Urothelium cell line (cell line): ENCODE measurements around the gene KCNIP1.

ENCODE experiments used
- DNase-seq: peaks from one replicate; pipeline ENCODE4 v3.0.0; 2011; ENCODE audit warnings: low spot score, mixed read lengths
- FAIRE-seq: peaks from 2 replicates; lab custom pipeline; 2011; peaks lifted over from hg19 to GRCh38; lab: Jason Lieb, UNC

The KCNIP1 gene

GRCh38 chr5:170482511-170482910 lies 21.3 kb upstream of the KCNIP1 start:
- DNase-seq = no peak
- no peak for FAIRE-seq

DNA sequence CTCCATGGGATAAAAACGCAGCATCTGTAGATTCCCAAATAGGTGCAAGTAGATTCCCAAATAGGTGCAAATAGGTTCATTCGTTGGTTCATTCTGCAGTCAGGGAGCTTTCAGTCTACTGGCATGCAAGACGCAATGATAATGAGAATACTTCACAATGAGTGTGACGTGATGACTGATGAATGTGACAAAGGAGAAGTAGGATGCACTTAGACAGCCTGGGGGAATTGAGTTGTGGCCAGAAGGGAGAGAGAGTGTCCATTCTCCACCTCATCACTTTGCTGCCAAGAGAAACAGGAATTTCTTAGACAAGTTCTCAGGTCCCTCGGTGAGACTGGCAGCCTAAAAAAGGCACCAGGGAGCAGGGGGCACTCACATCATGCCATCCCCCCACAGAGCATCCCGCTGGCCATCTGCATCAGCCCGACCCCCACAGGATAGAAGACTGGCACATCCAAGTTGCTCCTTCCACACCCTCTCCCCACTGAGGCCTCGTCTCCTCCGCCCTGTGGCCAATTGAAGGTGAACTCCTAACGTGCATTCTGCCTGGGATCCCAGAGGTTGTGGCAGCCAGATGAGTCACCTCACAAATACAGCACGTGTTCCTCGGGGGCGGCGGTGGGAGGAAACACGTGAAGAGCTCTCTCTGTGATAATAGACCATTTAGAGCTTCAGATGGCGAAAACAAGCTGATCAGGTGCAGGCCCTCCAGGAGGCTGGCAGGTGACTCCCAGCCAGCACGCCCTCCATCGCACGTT lies 19.9 kb upstream of the KCNIP1 start:
- peak; percentile 96 for FAIRE-seq
- DNase-seq = peak; percentile 86

- FAIRE-seq = no peak
Measured at GRCh38 chr5:170484459-170484831, 19.4 kb upstream of the KCNIP1 start.

DNA sequence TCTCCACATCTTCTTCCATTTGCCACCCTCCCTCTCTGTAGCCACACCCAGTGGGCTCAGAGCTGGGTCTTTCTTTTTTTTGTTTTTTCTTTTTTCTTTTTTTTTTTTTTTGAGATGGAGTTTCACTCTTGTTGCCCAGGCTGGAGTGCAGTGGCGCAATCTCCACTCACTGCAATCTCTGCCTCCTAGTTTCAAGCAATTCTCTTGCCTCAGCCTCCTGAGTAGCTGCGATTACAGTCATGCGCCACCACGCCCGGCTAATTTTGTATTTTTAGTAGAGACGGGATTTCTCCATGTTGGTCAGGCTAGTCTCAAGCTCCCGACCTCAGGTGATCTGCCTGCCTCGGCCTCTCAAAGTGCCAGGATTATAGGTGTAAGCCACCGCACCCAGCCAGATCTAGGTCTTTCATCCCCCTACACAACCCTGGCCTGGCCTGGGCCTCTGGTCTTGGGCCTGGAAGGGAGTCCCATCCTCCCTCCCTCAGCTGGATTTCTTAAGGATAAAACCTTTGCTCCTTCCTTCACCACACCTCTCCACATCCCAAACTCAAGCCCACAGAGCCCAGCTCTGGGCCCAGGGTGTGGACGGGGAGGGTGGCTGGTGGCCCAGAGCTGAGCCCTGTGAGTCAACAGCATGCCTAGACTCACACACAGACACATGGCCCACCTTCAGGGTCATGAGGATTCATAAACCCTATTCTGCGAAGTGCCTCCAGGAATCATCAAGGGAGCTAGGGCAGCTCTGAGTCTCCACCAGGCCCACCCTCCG lies 18.8 kb upstream of the KCNIP1 start:
- no peak for FAIRE-seq
- DNase-seq = no peak

More at GRCh38 chr5:170484459-170484831, 19.4 kb upstream of the KCNIP1 start:
- no peak for DNase-seq

DNA sequence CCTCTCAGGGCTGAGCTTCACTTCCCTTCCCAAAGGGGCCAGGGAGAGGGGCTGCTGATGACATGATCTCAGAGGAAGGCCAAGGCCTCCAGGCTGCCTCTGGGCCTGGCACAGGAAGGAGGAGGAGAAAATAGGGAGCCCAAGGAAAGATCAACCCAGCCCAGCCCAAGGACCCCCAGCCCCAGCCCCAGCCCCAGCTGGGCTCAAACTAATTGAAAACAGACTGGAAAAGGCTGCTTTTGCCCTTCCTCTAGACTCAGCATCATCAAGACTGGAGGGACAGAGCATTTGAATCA lies 18.3 kb upstream of the KCNIP1 start:
- DNase-seq (no peak), FAIRE-seq (no peak)

GRCh38 chr5:170486371-170486770 lies 17.4 kb upstream of the KCNIP1 start:
- FAIRE-seq (no peak), DNase-seq (no peak)

DNA sequence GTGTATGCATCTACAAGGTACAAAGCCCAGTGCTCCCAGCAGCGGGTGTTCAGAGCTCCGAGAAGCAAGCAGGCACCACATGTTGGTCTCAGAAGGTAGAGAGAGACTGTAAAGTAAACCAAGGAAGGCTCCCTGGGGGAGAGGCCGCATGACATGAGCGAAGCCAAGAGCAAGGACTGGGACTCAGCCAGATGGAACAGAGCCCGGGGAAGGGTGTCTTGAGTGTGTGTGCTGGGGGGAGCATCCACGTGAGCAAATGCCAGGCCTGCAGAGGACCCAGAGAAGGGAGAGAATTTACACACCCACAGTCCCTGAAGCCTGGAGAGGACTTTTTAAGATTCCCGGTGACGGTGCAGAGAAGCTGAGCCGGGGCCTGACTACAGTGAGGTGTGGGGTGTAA lies 15.2 kb upstream of the KCNIP1 start:
- no peak for FAIRE-seq
- DNase-seq = no peak

DNA sequence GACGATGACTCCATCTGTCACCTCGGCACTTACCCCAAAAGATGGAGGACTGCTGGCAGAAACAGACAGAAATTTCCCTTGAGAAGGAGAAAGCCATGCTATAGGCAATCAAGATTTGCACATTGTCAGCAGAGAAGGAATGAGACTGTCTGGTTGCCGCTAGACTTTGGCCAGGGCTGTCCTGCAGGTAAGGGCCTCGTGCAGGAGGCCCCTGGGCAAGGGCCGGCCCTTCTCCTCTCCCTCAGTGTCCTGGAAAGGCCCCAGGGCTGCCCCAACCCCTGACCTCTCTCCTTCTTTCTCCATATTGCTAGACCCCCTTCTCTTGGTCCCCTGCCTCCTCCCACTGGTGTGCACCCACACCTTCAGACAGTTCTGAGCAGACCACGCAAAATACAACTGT lies 14.6 kb upstream of the KCNIP1 start:
- DNase-seq = no peak
- FAIRE-seq = no peak

DNA sequence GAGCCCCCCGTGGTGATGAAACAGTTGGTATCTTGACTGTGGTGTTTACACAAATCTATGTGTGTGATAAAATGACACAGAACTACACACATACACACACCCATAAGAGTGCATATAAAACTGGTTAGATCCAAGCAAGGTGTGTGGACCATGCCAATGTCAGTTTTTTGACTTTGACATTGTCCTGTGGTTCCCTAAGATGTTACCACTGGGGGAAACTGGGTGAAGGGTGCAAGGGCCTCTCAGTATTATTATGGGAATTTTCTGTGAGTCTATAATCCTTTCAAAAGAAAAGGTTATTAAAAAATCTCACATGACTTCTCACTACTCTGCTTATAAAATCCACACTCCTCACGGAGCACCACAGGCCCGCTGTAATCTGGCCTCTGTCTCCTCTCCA lies 13.4 kb upstream of the KCNIP1 start:
- no peak for FAIRE-seq
- DNase-seq = no peak

DNA sequence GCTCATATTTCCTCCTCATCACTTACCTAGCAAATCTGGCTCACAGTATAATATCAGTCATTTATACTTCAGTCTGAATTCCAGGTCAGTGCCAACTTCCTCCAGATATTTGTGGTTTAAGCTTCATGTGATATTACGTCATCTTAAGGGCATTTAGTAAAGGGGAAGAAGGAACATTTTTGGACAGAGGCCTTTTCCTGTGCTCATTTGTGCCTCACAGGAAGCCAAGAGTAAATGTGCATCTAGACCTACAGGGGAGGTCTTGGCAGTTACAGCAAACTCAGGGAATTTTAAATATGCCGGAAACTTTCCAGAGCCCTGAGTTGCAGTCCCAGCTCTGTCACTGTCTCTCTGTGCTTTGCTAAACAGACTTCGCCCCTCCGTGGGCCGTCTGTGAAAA lies 12.3 kb upstream of the KCNIP1 start:
- DNase-seq (peak; percentile 84), FAIRE-seq (peak; percentile 92)

DNA sequence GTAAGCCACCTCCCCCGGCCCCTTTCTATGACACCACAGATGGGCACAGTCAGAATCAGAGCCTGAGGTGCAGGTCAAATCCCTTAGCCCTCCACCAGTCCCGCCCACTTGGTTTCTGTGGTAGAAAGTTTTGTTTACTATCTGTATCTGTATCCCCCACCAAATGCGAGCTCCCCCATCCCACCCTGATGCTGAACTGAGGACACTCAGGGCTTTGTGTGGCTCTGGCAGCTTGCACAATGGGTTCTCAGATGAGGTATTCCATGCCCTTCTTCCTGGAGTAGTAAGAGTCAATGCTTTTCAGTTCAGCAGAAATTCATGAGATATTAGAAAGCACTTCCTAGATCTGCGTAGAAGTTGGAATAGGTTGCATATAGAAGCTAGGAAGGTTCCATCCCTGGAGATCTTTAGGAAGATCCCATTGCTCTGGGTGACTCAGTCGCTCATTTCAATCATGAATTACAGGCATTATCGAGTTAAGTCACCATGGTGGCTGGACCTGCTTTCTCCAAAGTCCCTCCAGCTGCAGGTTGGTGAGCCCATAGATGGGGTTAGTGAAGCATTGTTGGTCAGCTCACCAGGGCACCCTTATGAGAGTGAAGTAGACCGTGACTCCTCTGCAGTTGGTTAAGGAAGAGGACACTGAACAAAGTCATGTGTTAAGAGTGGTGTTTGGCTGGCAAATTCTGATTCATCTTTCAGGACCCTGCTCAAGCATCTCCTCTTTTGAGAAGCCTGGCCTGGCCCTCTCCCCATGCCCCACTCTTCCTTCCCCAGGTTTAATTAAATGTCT lies 10.6 kb upstream of the KCNIP1 start:
- no peak for DNase-seq
- FAIRE-seq = no peak

DNA sequence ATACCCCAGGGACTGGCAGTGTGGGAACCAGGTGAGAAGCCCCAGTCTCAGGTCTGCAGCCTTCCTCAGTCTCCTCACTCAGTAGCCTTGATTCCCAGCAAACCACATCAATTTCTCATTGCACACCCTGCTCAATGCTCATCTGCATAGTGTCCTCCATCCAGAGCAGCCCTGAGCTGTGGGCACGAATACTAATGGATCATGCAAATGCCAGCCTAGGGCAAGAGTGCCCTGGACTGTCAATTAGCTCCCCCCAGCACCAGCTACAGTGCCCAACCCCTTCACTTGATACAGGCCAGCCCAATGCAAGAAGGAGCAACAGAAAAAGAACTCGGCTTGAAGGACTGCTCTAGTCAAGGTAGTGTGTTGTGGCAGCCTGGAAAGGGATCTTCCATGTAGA lies 9.8 kb upstream of the KCNIP1 start:
- DNase-seq = no peak
- no peak for FAIRE-seq

DNA sequence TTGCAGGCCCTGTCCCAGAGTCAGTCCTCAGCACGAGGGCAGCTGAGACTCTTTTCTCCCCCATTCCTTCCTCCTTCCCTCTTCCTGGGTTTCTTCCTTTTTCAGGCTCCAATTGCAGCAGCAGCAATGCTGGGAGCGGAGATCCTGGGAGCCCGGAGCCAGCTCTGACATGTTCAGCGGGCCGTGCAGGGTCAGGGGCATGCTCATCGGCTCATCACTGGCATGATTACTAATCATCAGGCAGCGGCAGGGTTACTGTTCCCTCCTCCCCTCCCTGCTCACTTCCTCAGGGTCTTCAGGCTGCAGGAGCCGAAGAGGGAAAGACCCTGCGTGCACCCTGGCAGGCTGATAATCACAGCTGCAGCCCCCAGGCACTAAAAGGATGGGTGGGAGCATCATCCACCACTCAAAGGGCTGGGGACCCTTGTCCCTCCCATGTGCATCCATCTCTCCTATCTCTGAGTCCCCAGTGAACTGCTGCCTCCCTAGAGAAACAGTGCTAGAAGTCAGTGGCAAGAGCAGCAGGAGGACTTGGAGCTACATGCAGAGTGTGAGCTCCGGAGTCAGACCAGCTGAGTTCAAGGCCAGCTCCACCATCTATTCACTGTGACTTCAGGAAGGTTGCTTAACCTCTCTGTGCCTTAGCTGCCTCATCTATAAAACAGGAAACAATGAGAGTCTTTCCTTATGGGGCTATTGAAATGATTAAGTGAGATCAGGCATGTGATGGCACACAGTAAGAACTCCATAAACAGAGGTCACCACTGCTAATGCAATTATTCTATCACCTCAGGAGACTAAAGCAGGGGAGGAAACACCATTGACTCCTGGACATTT lies 7.8 kb upstream of the KCNIP1 start:
- DNase-seq (no peak), FAIRE-seq (no peak)

- no peak for DNase-seq
- no peak for FAIRE-seq
Measured at GRCh38 chr5:170496662-170497028, 7.2 kb upstream of the KCNIP1 start.

- DNase-seq (peak; percentile 45), FAIRE-seq (peak; percentile 35)
Measured at GRCh38 chr5:170497311-170498038, 6.3 kb upstream of the KCNIP1 start.

- DNase-seq = no peak
- no peak for FAIRE-seq
Measured at GRCh38 chr5:170498811-170499351, 4.9 kb upstream of the KCNIP1 start.

DNA sequence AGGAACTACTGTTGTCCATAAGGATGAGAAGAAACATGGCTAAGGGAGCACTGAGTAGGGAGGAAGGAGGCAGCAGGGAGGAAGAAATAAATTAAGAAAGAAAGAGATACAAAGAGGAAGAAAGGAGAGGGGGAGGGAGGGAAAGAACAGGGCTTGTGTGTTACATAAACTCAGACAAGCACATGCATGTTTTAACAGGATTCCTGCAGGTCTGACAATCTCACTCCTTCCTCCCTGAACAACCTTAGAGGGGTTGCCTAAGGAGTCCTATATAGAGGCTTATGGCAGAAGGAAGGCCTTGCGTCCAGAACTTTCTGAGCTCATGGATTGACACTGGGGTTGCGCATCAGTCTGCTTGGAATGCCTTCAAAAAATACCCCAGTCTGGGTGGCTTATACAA lies 4.2 kb upstream of the KCNIP1 start:
- DNase-seq (no peak), FAIRE-seq (no peak)

GRCh38 chr5:170501361-170501760 lies 2.5 kb upstream of the KCNIP1 start:
- no peak for FAIRE-seq

DNA sequence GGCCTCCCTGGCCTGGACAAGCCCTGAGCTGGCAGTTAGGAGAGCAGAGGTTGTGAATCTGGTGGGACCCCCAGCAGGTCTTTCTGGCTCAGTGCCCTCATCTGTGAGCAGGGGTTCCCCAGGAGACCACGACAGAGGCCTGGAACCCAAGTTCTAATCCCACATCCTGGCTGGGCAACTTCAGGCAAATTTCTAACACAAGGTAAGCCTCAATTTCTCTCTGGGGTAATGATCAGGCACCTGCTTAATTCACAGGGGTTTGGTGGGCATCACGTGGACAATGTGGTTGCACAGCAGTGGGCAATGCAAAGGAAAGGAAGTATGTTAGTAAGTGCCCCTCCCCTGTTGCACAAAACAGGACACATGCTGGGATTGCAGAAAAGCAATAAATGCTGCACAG lies 1.9 kb upstream of the KCNIP1 start:
- FAIRE-seq = no peak
- DNase-seq = no peak

More at GRCh38 chr5:170501361-170501760, 2.5 kb upstream of the KCNIP1 start:
- no peak for DNase-seq
